A172 (cell line): ENCODE measurements around the gene CLIP2. TPM values are rescaled to one million over a fixed set of nuclear protein-coding genes. Genes with fewer than 3 reads are reported as not detected.
"Not testable (repeated sequence)": the region's sequence is repeated elsewhere in the genome, so short reads cannot be mapped to it uniquely, and the experiment has no call there.

Source experiments
- DNase-seq: peaks from one replicate; pipeline ENCODE4 v3.0.0-alpha.2; 2015; ENCODE audit warnings: low spot score
- total RNA-seq: library from RNA; depleted of rRNA; stranded (reverse); fragments of >200 nt; shearing (Covaris generic); gene quantifications from 2 replicates; pipeline ENCODE4 v1.2.3, GENCODE V29; 2014

The CLIP2 gene
- total RNA-seq, 1 experiment from 2014 or later = 43.9 TPM

DNA sequence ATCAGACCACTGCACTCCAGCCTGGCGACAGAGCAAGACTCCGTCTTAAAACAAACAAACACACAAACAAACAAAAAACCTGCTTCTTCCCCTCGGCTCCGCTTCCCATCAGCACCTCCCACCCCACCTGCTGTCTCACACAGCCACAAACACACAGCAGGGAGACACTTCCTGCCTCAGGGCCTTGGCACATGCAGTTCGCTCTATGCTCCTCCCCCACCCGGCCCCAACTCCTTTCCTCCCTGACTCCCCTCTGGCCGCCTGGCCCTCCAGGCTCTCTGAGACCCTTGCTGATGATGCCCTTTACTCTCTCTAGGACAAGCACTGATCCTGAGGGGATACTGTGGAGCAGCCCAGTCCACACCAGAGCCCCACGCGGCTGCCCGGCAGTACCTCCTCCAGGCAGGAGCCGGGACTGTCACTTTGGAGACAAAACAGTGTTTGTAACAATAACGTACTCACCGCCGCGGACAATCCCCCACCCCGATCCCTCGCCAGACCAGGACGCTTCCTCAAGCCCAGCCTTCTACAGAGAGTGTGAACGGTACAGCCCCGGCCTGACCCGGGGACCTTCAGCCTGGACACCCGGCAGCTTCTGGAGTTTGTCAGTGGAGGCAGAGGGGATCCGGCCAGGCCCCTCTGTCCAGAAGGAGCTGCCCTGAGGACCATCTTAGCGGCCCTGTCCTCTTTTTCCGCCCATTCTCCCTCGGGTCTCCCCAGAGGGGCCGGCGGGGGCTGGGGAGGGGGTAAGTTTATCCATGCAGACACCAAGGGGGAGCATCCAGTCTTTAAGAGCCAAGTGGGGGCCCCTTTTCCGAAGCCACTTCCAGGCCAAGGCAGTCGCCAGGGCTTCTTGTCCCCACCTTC lies 114.5 kb downstream of the CLIP2 start:
- no peak for DNase-seq

DNA sequence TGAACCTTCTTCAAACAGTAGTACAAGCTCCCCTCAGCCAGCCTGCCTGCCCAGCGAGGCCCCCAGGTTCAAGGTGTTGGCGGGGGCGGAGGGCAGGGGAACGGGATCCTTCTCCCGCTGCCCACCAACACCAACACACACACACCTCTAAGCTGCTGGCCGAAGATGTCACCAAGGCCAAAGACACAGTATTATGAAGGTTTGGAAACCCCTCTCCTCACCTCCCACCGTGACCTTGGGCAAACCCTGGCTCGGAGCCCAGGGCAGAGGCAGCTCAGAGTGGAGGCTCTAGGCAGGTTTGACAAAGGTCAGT lies 115.1 kb downstream of the CLIP2 start:
- no peak for DNase-seq

- no peak for DNase-seq
Measured at GRCh38 chr7:74404741-74405140, 115.5 kb downstream of the CLIP2 start.

DNA sequence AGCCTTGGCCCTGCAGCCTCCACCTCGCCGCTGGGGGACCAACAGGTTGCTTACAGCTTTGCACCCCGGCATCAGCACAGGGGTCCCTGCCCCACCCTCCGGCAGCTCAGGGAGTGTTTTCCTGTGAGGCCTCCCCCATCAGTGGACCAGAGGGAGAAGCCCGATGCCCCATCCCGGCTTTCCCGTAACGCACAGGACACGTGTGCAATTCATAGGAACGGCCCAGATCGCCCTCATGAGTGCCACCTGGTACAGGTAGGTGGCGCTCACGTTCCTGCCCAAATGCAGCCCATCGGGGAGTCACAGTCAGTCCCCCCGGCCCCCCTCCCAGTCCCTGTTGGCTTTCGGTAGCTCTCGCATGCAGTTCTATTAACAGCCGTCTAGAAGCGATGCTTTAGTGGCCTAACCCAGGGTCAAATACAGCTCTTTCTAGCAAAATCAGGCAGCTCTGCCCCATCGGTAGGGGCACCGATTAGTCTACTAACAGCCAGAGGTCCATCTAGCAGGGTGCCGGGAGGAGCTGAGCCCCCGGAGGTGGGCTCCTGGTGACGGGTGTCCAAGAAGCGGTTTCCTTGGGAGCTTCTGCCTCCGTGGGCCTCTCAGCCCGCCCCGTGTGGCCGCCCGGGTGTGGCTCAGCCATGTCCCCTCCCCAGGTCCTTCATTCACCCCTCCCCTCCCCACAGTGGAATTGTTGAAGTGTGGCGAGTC lies 116.1 kb downstream of the CLIP2 start:
- no peak for DNase-seq

DNA sequence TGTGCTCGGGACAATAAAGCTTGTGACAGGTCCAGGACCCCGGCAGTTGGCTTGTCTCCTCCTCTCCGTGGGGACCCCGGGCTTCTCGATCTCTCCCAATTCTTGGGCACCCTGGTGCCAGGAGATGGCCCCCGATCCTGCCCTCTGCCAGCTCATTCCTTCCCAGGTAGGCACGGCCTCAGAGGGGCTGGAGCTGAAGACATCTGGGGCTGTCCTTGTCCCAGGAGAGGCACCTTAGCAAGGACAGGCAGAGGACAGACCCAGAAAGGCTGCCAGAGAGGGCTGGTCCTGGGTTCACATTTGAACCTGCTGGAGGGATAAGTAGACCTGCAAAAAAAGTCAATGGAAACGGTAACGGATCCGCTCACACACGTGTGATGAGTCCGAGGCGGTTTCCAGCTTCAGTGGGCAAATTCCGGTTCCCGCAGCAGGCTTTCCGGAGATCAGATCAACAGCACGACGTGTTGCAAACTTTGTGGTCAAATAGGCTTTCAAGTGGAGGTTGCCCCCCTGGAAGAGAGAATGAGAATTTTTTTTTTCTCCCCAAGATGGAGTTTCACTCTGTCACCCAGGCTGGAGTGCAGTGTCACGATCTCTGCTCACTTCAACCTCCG lies 116.8 kb downstream of the CLIP2 start:
- DNase-seq = no peak

GRCh38 chr7:74407958-74408357 lies 118.8 kb downstream of the CLIP2 start:
- no peak for DNase-seq

DNA sequence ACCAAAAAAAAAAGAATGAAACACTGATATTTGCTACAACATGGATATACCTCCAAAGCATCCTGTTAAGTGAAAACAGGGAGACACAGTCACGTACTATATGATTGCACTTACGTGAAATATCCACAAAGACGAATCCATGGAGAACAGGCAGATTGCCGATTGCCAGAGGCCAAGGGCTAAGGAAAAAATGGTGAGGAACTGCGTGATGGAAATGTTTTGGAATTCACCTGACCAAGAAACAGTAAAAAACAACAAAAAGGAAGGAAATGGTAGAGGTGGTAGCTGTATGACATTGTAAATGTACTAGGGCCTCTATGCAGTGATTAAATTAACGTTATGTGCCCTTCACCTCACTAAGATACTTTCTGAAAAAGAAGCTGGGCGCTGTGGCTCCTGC lies 120.4 kb downstream of the CLIP2 start:
- no peak for DNase-seq

DNA sequence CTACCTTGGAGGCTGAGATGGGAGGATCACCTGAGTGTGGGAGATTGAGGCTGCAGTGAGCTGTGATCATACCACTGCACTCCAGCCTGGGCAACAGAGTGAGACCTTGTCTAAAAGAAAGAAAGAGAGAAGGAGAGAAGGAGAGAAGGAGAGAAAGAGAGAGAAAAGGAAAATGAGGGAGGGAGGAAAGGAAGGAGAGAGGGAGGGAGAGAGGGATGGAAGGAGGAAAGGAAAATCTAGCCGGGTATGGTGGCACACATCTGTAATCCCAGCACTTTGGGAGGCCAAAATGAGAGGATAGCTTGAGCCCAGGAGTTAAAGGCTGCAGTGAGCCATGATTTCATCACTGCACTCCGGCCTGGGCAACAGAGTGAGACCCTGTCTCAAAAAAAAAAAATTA lies 121.6 kb downstream of the CLIP2 start:
- DNase-seq = no peak

DNA sequence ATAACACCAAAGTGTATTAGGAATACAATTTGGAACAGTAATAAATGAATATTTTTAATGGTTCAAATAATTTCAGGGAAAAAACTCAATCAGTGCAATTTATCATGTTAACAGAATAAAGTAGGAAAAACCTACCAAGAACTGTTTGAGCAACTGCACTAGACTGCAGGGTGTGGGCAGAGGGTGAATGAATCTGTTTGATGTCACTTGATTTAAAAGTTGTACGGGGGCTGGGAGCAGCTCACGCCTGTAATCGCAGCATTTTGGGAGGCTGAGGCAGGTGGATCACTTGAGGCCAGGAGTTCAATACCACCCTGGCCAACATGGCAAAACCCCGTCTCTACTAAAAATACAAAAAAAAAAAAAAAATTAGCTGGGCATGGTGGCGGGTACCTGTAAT lies 122.4 kb downstream of the CLIP2 start:
- not testable (repeated sequence) for DNase-seq

DNA sequence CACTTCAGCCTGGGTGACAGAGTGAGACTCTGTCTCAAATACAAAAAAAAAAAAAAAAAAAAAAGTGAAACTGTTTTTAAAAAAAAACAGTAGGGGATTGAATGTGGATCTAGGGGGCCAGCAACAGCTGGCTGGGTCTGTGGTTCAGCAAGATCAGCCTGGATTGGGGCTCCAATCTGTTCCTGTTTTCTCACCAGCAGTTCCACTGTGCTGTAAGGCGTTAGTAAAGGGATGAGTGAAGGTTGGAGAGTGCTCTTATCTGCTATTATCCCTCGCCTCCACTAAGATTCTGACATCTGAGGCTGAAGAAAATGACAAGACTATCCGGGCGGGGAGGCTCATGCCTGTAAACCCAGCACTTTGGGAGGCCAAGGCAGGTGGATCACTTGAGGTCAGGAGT lies 122.8 kb downstream of the CLIP2 start:
- DNase-seq = peak; percentile 21

GRCh38 chr7:74412603-74413002 lies 123.4 kb downstream of the CLIP2 start:
- peak; percentile 41 for DNase-seq

DNA sequence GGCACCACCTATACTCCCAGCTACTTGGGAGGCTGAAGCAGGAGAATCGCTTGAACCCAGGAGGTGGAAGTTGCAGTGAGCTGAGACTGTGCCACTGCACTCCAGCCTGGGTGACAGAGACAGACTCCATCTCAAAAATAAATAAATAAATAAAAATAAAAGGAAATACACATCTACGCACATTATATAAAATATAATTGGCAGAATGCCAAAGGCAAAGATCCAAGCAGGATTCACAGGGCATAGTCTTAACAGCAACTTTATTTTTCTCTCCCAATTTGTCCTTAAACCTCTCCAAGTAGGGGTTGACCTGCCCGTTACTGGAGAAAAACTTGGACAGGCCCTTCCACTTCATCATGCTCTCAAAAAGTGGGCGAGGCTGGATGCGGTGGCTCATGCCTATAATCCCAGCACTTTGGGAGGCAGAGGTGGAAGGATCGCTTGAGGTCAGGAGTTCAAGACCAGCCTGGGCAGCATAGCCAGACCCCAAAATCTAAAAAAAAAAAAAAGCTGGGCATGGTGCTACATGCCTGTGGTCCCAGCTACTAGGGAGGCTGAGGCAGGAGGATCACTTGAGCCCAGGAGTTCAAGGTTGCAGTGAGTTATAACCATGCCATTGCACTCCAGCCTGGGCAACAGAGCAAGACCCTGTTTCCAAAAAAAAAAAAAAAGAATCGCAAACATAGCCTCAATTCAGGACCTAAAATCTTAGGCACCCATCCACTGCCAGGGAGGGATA lies 125.6 kb downstream of the CLIP2 start:
- not testable (repeated sequence) for DNase-seq

DNA sequence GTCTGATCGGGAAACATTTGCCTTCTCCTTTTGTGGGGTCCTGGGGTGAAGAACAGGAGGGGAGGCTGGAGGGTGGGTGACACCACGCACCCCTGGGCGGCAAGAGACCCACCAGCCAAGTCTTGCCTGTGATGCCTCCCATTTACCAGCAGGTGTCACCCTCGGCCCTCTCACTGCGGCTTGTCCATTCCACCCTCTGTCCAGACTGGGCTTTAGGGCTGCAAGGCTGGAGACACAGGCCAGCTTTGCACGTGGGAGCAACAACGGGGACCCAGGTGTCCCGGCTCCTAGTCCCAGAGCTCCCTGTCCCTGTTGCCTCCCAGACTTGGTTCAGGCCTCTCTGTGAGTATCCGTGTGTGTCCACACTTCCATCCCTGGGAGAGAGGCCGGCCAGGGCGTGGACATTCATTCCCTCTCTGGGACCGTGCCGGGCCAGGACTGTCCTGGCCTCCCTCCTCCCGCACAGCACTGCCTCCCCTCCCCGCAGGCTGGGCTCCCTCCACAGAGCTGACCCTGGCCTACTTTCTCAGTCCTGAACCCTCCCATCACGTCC lies 128.3 kb downstream of the CLIP2 start:
- DNase-seq = peak; percentile 69

GRCh38 chr7:74418076-74418475 lies 128.9 kb downstream of the CLIP2 start:
- no peak for DNase-seq

DNA sequence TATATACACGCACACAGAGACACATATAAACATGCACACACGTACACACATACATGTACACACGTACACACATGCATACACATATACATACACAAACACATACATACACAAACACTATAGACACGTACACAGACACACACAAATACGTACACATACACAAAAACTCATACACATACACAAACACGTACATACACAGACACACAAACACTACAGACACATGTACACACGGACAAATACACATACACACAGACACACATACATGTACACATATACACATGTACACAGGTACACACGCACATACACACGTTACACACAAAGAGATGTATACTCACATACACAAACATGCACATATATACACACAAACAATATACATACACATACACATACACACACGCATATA lies 129.3 kb downstream of the CLIP2 start:
- DNase-seq = no peak

- DNase-seq = not testable (repeated sequence)
Measured at GRCh38 chr7:74419232-74419631, 130.0 kb downstream of the CLIP2 start.

DNA sequence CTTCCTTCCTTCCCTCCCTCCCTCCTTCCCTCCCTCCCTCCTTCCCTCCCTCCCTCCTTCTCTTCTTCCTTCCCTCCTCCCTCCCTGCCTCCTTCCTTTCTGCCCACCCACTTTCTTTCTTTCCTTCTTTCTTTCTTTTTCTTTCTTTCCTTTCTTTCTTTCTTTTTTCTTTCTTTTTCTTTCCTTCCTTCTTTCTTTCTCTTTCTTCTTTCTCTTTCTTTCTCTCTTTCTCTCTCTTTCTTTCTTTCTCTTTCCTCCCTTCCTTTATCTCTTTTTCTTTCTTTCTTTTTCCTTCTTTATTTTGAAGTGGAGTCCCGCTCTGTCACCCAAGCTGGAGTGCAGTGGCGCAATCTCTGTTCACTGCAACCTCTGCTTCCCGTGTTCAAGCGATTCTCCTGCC lies 130.8 kb downstream of the CLIP2 start:
- no peak for DNase-seq

DNA sequence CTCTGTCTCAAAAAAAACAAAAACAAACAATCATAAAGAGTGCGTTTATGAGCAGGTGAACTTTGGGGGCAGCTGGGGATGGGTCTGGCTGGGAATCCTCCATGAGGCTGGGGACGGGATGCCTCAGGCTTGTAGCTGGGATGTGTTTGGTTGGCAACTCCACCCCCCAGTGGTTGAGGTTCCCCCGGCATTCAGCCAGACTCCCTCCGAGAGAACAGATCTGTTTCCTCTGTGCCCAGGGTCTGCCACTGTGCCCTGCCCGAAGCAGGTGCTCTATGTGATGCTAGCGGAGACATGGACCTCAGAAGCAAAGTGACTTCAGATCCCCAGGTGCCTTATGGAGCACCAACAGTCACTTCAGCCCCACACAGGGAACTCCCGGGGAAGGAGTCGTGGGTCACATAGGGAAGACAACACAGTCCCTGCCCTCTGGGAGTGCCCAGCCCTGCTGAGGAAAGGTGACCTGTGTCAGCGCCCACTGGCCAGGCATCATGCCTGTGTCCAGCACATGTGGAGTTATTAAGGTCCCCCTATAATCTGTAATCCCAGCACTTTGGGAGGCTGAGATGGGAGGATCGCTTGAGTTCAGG lies 135.2 kb downstream of the CLIP2 start:
- no peak for DNase-seq

DNA sequence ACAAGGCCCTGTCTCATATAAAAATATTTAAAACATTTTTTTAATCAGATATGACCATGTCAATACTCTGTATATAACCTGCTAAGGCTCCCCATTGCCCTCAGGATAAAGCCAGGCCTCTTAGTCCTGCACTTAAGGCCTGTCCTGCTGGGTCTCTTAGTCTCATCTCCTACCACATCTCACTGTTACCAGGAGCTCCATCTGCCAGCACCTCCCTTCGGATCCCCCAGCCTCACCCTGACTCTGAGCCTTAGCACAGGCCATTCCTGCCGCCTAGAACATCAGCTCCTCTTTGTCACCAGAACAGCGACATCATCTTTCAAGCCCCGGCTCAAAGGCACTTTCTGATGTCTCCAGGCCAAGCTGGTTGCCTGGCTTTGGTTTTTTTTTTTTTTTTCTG lies 138.8 kb downstream of the CLIP2 start:
- DNase-seq = no peak

GRCh38 chr7:74429153-74429747 lies 140.0 kb downstream of the CLIP2 start:
- DNase-seq = peak; percentile 82

- DNase-seq = peak; percentile 41
Measured at GRCh38 chr7:74430409-74430808, 141.2 kb downstream of the CLIP2 start.
